Keratinocyte (primary cell): ENCODE results near the gene SDK2.

ENCODE experiments used
- CTCF ChIP-seq, 3 experiments: IDR thresholded peaks in 1 of 3; conservative IDR thresholded peaks in 1 of 3; optimal IDR thresholded peaks in 1 of 3; 2 replicates in 2 of 3; 3 replicates in 1 of 3; pipeline versions ENCODE3 to v1.5.1; 2011; ENCODE audit warnings: low read length in 3 of 3, mild to moderate bottlenecking in 3 of 3, moderate library complexity in 2 of 3, control low read depth in 1 of 3, inconsistent platforms in 1 of 3; ENCODE audit not compliant: insufficient read depth in 2 of 3; ENCODE audit errors: extremely low read depth in 1 of 3
- EZH2 ChIP-seq: IDR thresholded peaks from one replicate; pipeline ENCODE4 v1.6.1; 2012; ENCODE audit warnings: inconsistent platforms, mild to moderate bottlenecking, low read length, moderate library complexity

GRCh38 chr17:73342050-73342522 lies 302.2 kb downstream of the SDK2 start:
- no peak for TF ChIP-seq CTCF (optimal IDR thresholded peaks at IDR 0.05 in 1 of 3, IDR thresholded peaks at IDR 0.05 in 1 of 3, conservative IDR thresholded peaks at IDR 0.05 in 1 of 3; ENCODE audit: extremely low read depth in 1 of 3, insufficient read depth in 2 of 3, low read length in 3 of 3)
- TF ChIP-seq EZH2 = no peak
